Chondrocyte (in vitro differentiated cells): ENCODE data around the gene BLACAT1. TPM values are rescaled to one million over a fixed set of nuclear protein-coding genes. Genes with fewer than 3 reads are reported as not detected.

Experiments
- DNase-seq: peaks from one replicate; pipeline ENCODE4 v3.0.0; 2021; ENCODE audit warnings: mixed read lengths, low spot score
- H3K27ac Mint-ChIP-seq: one replicate; pipeline ENCODE4 v1.8.0; 2021; ENCODE audit warnings: mild to moderate bottlenecking, moderate library complexity, mixed read lengths; ENCODE audit not compliant: unreplicated experiment
- H3K27me3 Mint-ChIP-seq: 2 replicates; pipeline ENCODE4 v1.8.0; 2021; ENCODE audit warnings: low read depth, mixed read lengths
- H3K36me3 Mint-ChIP-seq: 2 replicates; pipeline ENCODE4 v1.8.0; 2021; ENCODE audit warnings: low read depth, mixed read lengths
- H3K4me1 Mint-ChIP-seq: 2 replicates; pipeline ENCODE4 v1.8.0; 2021; ENCODE audit warnings: low read depth, mild to moderate bottlenecking, mixed read lengths
- H3K4me3 Mint-ChIP-seq: one replicate; pipeline ENCODE4 v1.8.0; 2021; ENCODE audit warnings: mild to moderate bottlenecking, moderate library complexity, mixed read lengths; ENCODE audit not compliant: unreplicated experiment
- H3K9me3 Mint-ChIP-seq: 2 replicates; pipeline ENCODE4 v1.8.0; 2021; ENCODE audit warnings: low read depth, mixed read lengths
- CTCF ChIP-seq: fragments of 200-600 bp; sonication (generic); IDR thresholded peaks from 2 replicates; pipeline ENCODE4 v1.5.0; 2021; ENCODE audit warnings: antibody characterized with exemption, mild to moderate bottlenecking, moderate library complexity
- total RNA-seq: library from RNA; stranded (reverse); gene quantifications from 3 replicates; pipeline ENCODE4 v1.2.1, GENCODE V29; 2021

Gene BLACAT1
- total RNA-seq, 1 donor from 2014 or later = not detected

GRCh38 chr1:205445646-205445935 is 10.3 kb downstream of the BLACAT1 start:
- Mint-ChIP-seq H3K27ac (no peak overlapping the region), H3K27me3 (peaks cover 38% of the 10 kb centered on the region), H3K9me3 (no peaks in the 10 kb centered on the region), H3K4me1 (peaks cover 8% of the 10 kb centered on the region), H3K4me3 (no peak overlapping the region), H3K36me3 (no peaks in the 10 kb centered on the region)
- TF ChIP-seq CTCF = no peak
- DNase-seq = no peak

- no peaks in the 10 kb centered on the region for H3K36me3 Mint-ChIP-seq
- H3K27me3 Mint-ChIP-seq = peaks cover 39% of the 10 kb centered on the region
- peaks cover 8% of the 10 kb centered on the region for H3K4me1 Mint-ChIP-seq
- TF ChIP-seq CTCF = no peak
- H3K4me3 Mint-ChIP-seq = no peak overlapping the region
- H3K9me3 Mint-ChIP-seq = no peaks in the 10 kb centered on the region
- DNase-seq = no peak
- no peak overlapping the region for H3K27ac Mint-ChIP-seq
Measured at GRCh38 chr1:205444931-205445645, 10.8 kb downstream of the BLACAT1 start.

GRCh38 chr1:205444300-205444930 is 11.4 kb downstream of the BLACAT1 start:
- Mint-ChIP-seq H3K27ac (no peak overlapping the region), H3K4me3 (no peak overlapping the region), H3K9me3 (no peaks in the 10 kb centered on the region), H3K4me1 (peaks cover 4% of the 10 kb centered on the region), H3K27me3 (peaks cover 39% of the 10 kb centered on the region), H3K36me3 (no peaks in the 10 kb centered on the region)
- no peak for DNase-seq
- no peak for TF ChIP-seq CTCF

GRCh38 chr1:205443585-205444299 is 12.1 kb downstream of the BLACAT1 start:
- H3K4me3 Mint-ChIP-seq = no peak overlapping the region
- H3K9me3 Mint-ChIP-seq = no peaks in the 10 kb centered on the region
- TF ChIP-seq CTCF = no peak
- DNase-seq = no peak
- peaks cover 40% of the 10 kb centered on the region for H3K27me3 Mint-ChIP-seq
- no peaks in the 10 kb centered on the region for H3K36me3 Mint-ChIP-seq
- H3K4me1 Mint-ChIP-seq = peaks cover 7% of the 10 kb centered on the region
- H3K27ac Mint-ChIP-seq = no peak overlapping the region

GRCh38 chr1:205442051-205442725 is 13.7 kb downstream of the BLACAT1 start:
- H3K27ac Mint-ChIP-seq = no peak overlapping the region

More at GRCh38 chr1:205442051-205442725, 13.7 kb downstream of the BLACAT1 start:
- Mint-ChIP-seq H3K27me3 (peaks cover 38% of the 10 kb centered on the region), H3K9me3 (no peaks in the 10 kb centered on the region), H3K36me3 (no peaks in the 10 kb centered on the region), H3K4me1 (peaks cover 12% of the 10 kb centered on the region), H3K4me3 (no peak overlapping the region)
- no peak for TF ChIP-seq CTCF
- no peak for DNase-seq
